ENCODE results near the gene MAPK8IP3. TPM values are rescaled to one million over a fixed set of nuclear protein-coding genes. Genes with fewer than 3 reads are reported as not detected.
A peak's percentile ranks its signal among the peaks of the same experiment; 100 is the strongest.

The MAPK8IP3 gene
- total RNA-seq, 2 donors from 2014 or later: 59.9 to 106 TPM

- Mint-ChIP-seq H3K36me3 (ENCODE audit: low read depth) (peaks cover 27% of the 10 kb centered on the region), H3K27me3 (no peaks in the 10 kb centered on the region), H3K27ac (peak within 1 kb of the TSS; percentile 99), H3K9me3 (no peaks in the 10 kb centered on the region), H3K4me3 (peak within 1 kb of the TSS; percentile 100), H3K4me1 (peaks cover 7% of the 10 kb centered on the region)
- ATAC-seq (replicated peaks): peak; percentile 60
Measured at GRCh38 chr16:1772908-1773702, 67.1 kb downstream of the MAPK8IP3 start, which contains the start of gene MRPS34. MRPS34 (minus strand) TSS chr16:1773134; CDS start chr16:1773119, 15 bp downstream.

- no peaks in the 10 kb centered on the region for H3K27me3 Mint-ChIP-seq
- no peaks in the 10 kb centered on the region for H3K9me3 Mint-ChIP-seq
- H3K4me3 Mint-ChIP-seq: peak overlapping the region; percentile 100
- peaks cover 7% of the 10 kb centered on the region for H3K4me1 Mint-ChIP-seq
- H3K36me3 Mint-ChIP-seq (ENCODE audit: low read depth): peaks cover 22% of the 10 kb centered on the region
- no peak overlapping the region for H3K27ac Mint-ChIP-seq
- ATAC-seq (replicated peaks): no peak
Measured at GRCh38 chr16:1773703-1774447, 67.9 kb downstream of the MAPK8IP3 start.

GRCh38 chr16:1774448-1774780 lies 68.4 kb downstream of the MAPK8IP3 start:
- no peak for ATAC-seq (replicated peaks)
- Mint-ChIP-seq H3K27ac (no peak overlapping the region), H3K4me3 (peak overlapping the region; percentile 100), H3K27me3 (no peaks in the 10 kb centered on the region), H3K9me3 (no peaks in the 10 kb centered on the region), H3K36me3 (ENCODE audit: low read depth) (peaks cover 22% of the 10 kb centered on the region), H3K4me1 (peaks cover 7% of the 10 kb centered on the region)

GRCh38 chr16:1775006-1775845 lies 69.2 kb downstream of the MAPK8IP3 start:
- ATAC-seq (replicated peaks): no peak
- H3K27ac Mint-ChIP-seq: no peak overlapping the region
- no peaks in the 10 kb centered on the region for H3K9me3 Mint-ChIP-seq
- no peaks in the 10 kb centered on the region for H3K27me3 Mint-ChIP-seq
- peaks cover 16% of the 10 kb centered on the region for H3K36me3 Mint-ChIP-seq (ENCODE audit: low read depth)
- H3K4me3 Mint-ChIP-seq: peak overlapping the region; percentile 53
- H3K4me1 Mint-ChIP-seq: peaks cover 7% of the 10 kb centered on the region

- H3K9me3 Mint-ChIP-seq: no peaks in the 10 kb centered on the region
- ATAC-seq (replicated peaks): no peak
- no peak overlapping the region for H3K27ac Mint-ChIP-seq
- no peak overlapping the region for H3K4me3 Mint-ChIP-seq
- peaks cover 14% of the 10 kb centered on the region for H3K36me3 Mint-ChIP-seq (ENCODE audit: low read depth)
- no peaks in the 10 kb centered on the region for H3K27me3 Mint-ChIP-seq
- H3K4me1 Mint-ChIP-seq: peaks cover 7% of the 10 kb centered on the region
Measured at GRCh38 chr16:1775846-1776671, 70.1 kb downstream of the MAPK8IP3 start.

- H3K9me3 Mint-ChIP-seq: no peaks in the 10 kb centered on the region
- no peak overlapping the region for H3K4me3 Mint-ChIP-seq
- H3K27me3 Mint-ChIP-seq: no peaks in the 10 kb centered on the region
- no peak overlapping the region for H3K27ac Mint-ChIP-seq
- H3K4me1 Mint-ChIP-seq: peaks cover 7% of the 10 kb centered on the region
- H3K36me3 Mint-ChIP-seq (ENCODE audit: low read depth): peaks cover 17% of the 10 kb centered on the region
- no peak for ATAC-seq (replicated peaks)
Measured at GRCh38 chr16:1776672-1776955, 70.6 kb downstream of the MAPK8IP3 start.

GRCh38 chr16:1776991-1777374 lies 71.0 kb downstream of the MAPK8IP3 start:
- no peak overlapping the region for H3K4me3 Mint-ChIP-seq
- peaks cover 13% of the 10 kb centered on the region for H3K36me3 Mint-ChIP-seq (ENCODE audit: low read depth)
- H3K27ac Mint-ChIP-seq: no peak overlapping the region
- no peaks in the 10 kb centered on the region for H3K27me3 Mint-ChIP-seq
- H3K9me3 Mint-ChIP-seq: no peaks in the 10 kb centered on the region
- no peak for ATAC-seq (replicated peaks)
- peaks cover 4% of the 10 kb centered on the region for H3K4me1 Mint-ChIP-seq

- ATAC-seq (replicated peaks): no peak
- Mint-ChIP-seq H3K4me3 (no peak overlapping the region), H3K27me3 (no peaks in the 10 kb centered on the region)
Measured at GRCh38 chr16:1777375-1778199, 71.6 kb downstream of the MAPK8IP3 start.

GRCh38 chr16:1778200-1779179 lies 72.5 kb downstream of the MAPK8IP3 start:
- Mint-ChIP-seq H3K27ac (no peak overlapping the region), H3K9me3 (no peaks in the 10 kb centered on the region), H3K27me3 (no peaks in the 10 kb centered on the region), H3K4me3 (no peak overlapping the region), H3K36me3 (ENCODE audit: low read depth) (peaks cover 7% of the 10 kb centered on the region), H3K4me1 (no peaks in the 10 kb centered on the region)
- ATAC-seq (replicated peaks): no peak

More at GRCh38 chr16:1777375-1778199, 71.6 kb downstream of the MAPK8IP3 start:
- Mint-ChIP-seq H3K36me3 (ENCODE audit: low read depth) (peaks cover 7% of the 10 kb centered on the region), H3K9me3 (no peaks in the 10 kb centered on the region), H3K4me1 (no peaks in the 10 kb centered on the region), H3K27ac (no peak overlapping the region)

- no peak for ATAC-seq (replicated peaks)
- H3K4me3 Mint-ChIP-seq: no peak overlapping the region
- no peaks in the 10 kb centered on the region for H3K4me1 Mint-ChIP-seq
- no peaks in the 10 kb centered on the region for H3K9me3 Mint-ChIP-seq
- H3K36me3 Mint-ChIP-seq (ENCODE audit: low read depth): peaks cover 7% of the 10 kb centered on the region
- H3K27me3 Mint-ChIP-seq: no peaks in the 10 kb centered on the region
- H3K27ac Mint-ChIP-seq: no peak overlapping the region
Measured at GRCh38 chr16:1779234-1779701, 73.3 kb downstream of the MAPK8IP3 start.

- Mint-ChIP-seq H3K27ac (no peak overlapping the region), H3K36me3 (ENCODE audit: low read depth) (peaks cover 10% of the 10 kb centered on the region), H3K4me1 (no peaks in the 10 kb centered on the region), H3K27me3 (no peaks in the 10 kb centered on the region), H3K9me3 (no peaks in the 10 kb centered on the region), H3K4me3 (peak overlapping the region; percentile 89)
- ATAC-seq (replicated peaks): no peak
Measured at GRCh38 chr16:1779741-1780676, 74.0 kb downstream of the MAPK8IP3 start.

Data from activated T-helper 17 cell treated with anti-CD3 and anti-CD28 coated beads, Interleukin-2, amount 50 U/mL, for 72 hours (primary cell).